GM23338 (cell line): Measurements from ENCODE around the gene OR9I1. TPM values are rescaled to one million over a fixed set of nuclear protein-coding genes. Genes with fewer than 3 reads are reported as not detected.

Experiments used
- ATAC-seq: fragments of 200-7000 bp; cut with Tn5 transposase; 3 replicates; pipeline ENCODE4 v1.9.1; 2020
- DNase-seq: peaks from one replicate; pipeline ENCODE4 v3.0.0-alpha.2; 2015; ENCODE audit warnings: low spot score
- H2AFZ ChIP-seq: fragments of 200-600 bp; sonication (generic); 2 replicates; pipeline ENCODE4 v1.8.0; 2016; ENCODE audit warnings: antibody characterized with exemption, mild to moderate bottlenecking, moderate library complexity
- H3F3A ChIP-seq: fragments of 200-600 bp; sonication (generic); replicated peaks from 2 replicates; pipeline ENCODE4 v1.8.0; 2017; ENCODE audit warnings: antibody characterized with exemption, mixed run types, low read depth
- H3K27ac ChIP-seq: fragments of 200-600 bp; sonication (generic); 2 replicates; pipeline ENCODE4 v1.6.1; 2016; ENCODE audit warnings: low read depth
- H3K27me3 ChIP-seq: fragments of 200-600 bp; sonication (generic); 2 replicates; pipeline ENCODE4 v1.8.0; 2016; ENCODE audit warnings: mild to moderate bottlenecking, mixed run types, moderate library complexity; ENCODE audit not compliant: insufficient read depth
- H3K36me3 ChIP-seq: fragments of 200-600 bp; sonication (generic); 2 replicates; pipeline ENCODE4 v1.8.0; 2016; ENCODE audit warnings: mild to moderate bottlenecking; ENCODE audit not compliant: insufficient read depth
- H3K4me1 ChIP-seq: fragments of 200-600 bp; sonication (generic); 2 replicates; pipeline ENCODE4 v1.8.0; 2016; ENCODE audit warnings: mild to moderate bottlenecking, moderate library complexity; ENCODE audit not compliant: insufficient read depth
- H3K4me2 ChIP-seq: fragments of 200-600 bp; sonication (generic); 2 replicates; pipeline ENCODE4 v1.7.1; 2017; ENCODE audit warnings: mixed run types
- H3K4me3 ChIP-seq: fragments of 200-600 bp; sonication (generic); 2 replicates; pipeline ENCODE4 v1.6.1; 2016; ENCODE audit warnings: mixed run types
- H3K79me2 ChIP-seq: fragments of 200-600 bp; sonication (generic); replicated peaks from 2 replicates; pipeline ENCODE4 v1.8.0; 2017; ENCODE audit warnings: mild to moderate bottlenecking; ENCODE audit not compliant: insufficient read depth
- H3K9me2 ChIP-seq: fragments of 200-600 bp; sonication (generic); 2 replicates; pipeline ENCODE4 v1.8.0; 2017; ENCODE audit not compliant: insufficient read depth
- H4K20me1 ChIP-seq: fragments of 200-600 bp; sonication (generic); replicated peaks from 2 replicates; pipeline ENCODE4 v1.8.0; 2017; ENCODE audit warnings: mild to moderate bottlenecking; ENCODE audit not compliant: insufficient read depth
- H3K27ac Mint-ChIP-seq: 2 replicates; pipeline ENCODE4 v1.8.0; 2020; ENCODE audit warnings: inconsistent platforms, mild to moderate bottlenecking, moderate library complexity, mixed read lengths
- H3K27me3 Mint-ChIP-seq: 3 replicates; pipeline ENCODE4 v1.8.0; 2022; ENCODE audit warnings: low read depth, mild to moderate bottlenecking, moderate library complexity, mixed read lengths, inconsistent platforms; ENCODE audit not compliant: insufficient read depth, poor library complexity
- H3K36me3 Mint-ChIP-seq: 3 replicates; pipeline ENCODE4 v1.8.0; 2021; ENCODE audit warnings: low read depth, mild to moderate bottlenecking, inconsistent platforms, moderate library complexity, mixed read lengths
- H3K4me1 Mint-ChIP-seq: 3 replicates; pipeline ENCODE4 v1.8.0; 2020; ENCODE audit warnings: mild to moderate bottlenecking, inconsistent platforms, mixed read lengths
- H3K4me3 Mint-ChIP-seq: 3 replicates; pipeline ENCODE4 v1.8.0; 2021; ENCODE audit warnings: moderate library complexity, mild to moderate bottlenecking, inconsistent platforms, mixed read lengths
- H3K9me3 Mint-ChIP-seq: 3 replicates; pipeline ENCODE4 v1.8.0; 2020; ENCODE audit warnings: moderate library complexity, mild to moderate bottlenecking, inconsistent platforms, mixed read lengths
- CREB1 ChIP-seq: fragments of 250-450 bp; sonication (Bioruptor Pico); IDR thresholded peaks from 2 replicates; pipeline ENCODE4 v1.5.0; 2020; ENCODE audit warnings: low read depth, mild to moderate bottlenecking, moderate library complexity
- CTCF ChIP-seq, 2 experiments: fragments of 200-600 bp in 1 of 2; sonication (generic) in 1 of 2; conservative IDR thresholded peaks; 2 replicates each; pipeline versions ENCODE4 v1.5.1 to v1.6.1; 2016 to 2017; ENCODE audit warnings: antibody characterized with exemption in 2 of 2, low read depth in 2 of 2, mild to moderate bottlenecking in 2 of 2, moderate library complexity in 1 of 2
- ETS1 ChIP-seq: IDR thresholded peaks from 2 replicates; pipeline ENCODE4 v1.6.1; 2016; ENCODE audit warnings: antibody characterized with exemption
- EZH2 ChIP-seq: fragments of 200-600 bp; sonication (generic); IDR thresholded peaks from one replicate; pipeline ENCODE4 v1.8.0; 2017; ENCODE audit warnings: antibody characterized with exemption, mild to moderate bottlenecking, low read depth; ENCODE audit not compliant: unreplicated experiment
- EZH2phosphoT487 ChIP-seq: fragments of 200-600 bp; sonication (generic); IDR thresholded peaks from one replicate; pipeline ENCODE4 v1.8.1; 2018; ENCODE audit warnings: antibody characterized with exemption; ENCODE audit not compliant: unreplicated experiment
- NANOG ChIP-seq: IDR thresholded peaks from 2 replicates; pipeline ENCODE4 v1.6.1; 2016; ENCODE audit warnings: antibody characterized with exemption, borderline replicate concordance
- POLR2AphosphoS5 ChIP-seq: IDR thresholded peaks from 2 replicates; pipeline ENCODE4 v1.6.1; 2016; ENCODE audit warnings: antibody characterized with exemption, low read depth
- REST ChIP-seq: IDR thresholded peaks from one replicate; pipeline ENCODE4 v1.6.1; 2018; ENCODE audit warnings: antibody characterized with exemption; ENCODE audit not compliant: unreplicated experiment
- ZNF114 ChIP-seq: fragments of 250-450 bp; sonication (Bioruptor Pico); IDR thresholded peaks from 2 replicates; pipeline ENCODE4 v1.5.0; 2020; ENCODE audit warnings: mild to moderate bottlenecking, moderate library complexity
- ZNF331 ChIP-seq: fragments of 250-450 bp; sonication (Bioruptor Pico); IDR thresholded peaks from 2 replicates; pipeline ENCODE4 v1.5.0; 2020; ENCODE audit warnings: low read depth, mild to moderate bottlenecking, moderate library complexity
- polyA plus RNA-seq: library from polyadenylated mRNA; unstranded; fragments of >200 nt; fragmentation: Nextera tagmentation; extraction: Ambion mirVana; gene quantifications from 2 replicates; pipeline ENCODE4 v1.2.1, GENCODE V29; 2016
- total RNA-seq: library from RNA; depleted of rRNA; stranded (reverse); fragments of >200 nt; shearing (Covaris generic); gene quantifications from 2 replicates; pipeline ENCODE4 v1.2.3, GENCODE V29; 2014

OR9I1 gene
- total and polyA plus RNA-seq, 2 experiments from 2014 or later = not detected

- no peaks in the 10 kb centered on the region for H3K27me3 ChIP-seq
- ATAC-seq (no peak), DNase-seq (no peak)
- Mint-ChIP-seq H3K4me1 (no peaks in the 10 kb centered on the region), H3K36me3 (no peaks in the 10 kb centered on the region), H3K27me3 (peaks cover 2% of the 10 kb centered on the region), H3K27ac (no peak overlapping the region), H3K9me3 (no peaks in the 10 kb centered on the region), H3K4me3 (no peak overlapping the region)
- H3K4me2 ChIP-seq = no peak overlapping the region
- H3F3A ChIP-seq = no peaks in the 10 kb centered on the region
- H3K4me1 ChIP-seq = no peaks in the 10 kb centered on the region
- H3K9me2 ChIP-seq = peaks cover 3% of the 10 kb centered on the region; the same call in 1 of the 2 replicates
- H3K27ac ChIP-seq = no peak overlapping the region
- no peak overlapping the region for H2AFZ ChIP-seq
- H3K4me3 ChIP-seq = no peak overlapping the region
- TF ChIP-seq ZNF114 (CRISPR knock-in tag) (no peak), REST (no peak), ZNF331 (CRISPR knock-in tag) (no peak), EZH2phosphoT487 (no peak), POLR2AphosphoS5 (no peak), ETS1 (no peak), CREB1 (CRISPR knock-in tag) (no peak), EZH2 (no peak)
- no peaks in the 10 kb centered on the region for H4K20me1 ChIP-seq
- H3K79me2 ChIP-seq = no peaks in the 10 kb centered on the region
- no peaks in the 10 kb centered on the region for H3K36me3 ChIP-seq
Measured at GRCh38 chr11:58121096-58121495, 4.2 kb downstream of the OR9I1 start.

- Histone ChIP-seq H4K20me1 (no peaks in the 10 kb centered on the region; the same call in 1 of the 2 replicates), H3K27me3 (no peaks in the 10 kb centered on the region), H3K79me2 (no peaks in the 10 kb centered on the region), H3K9me2 (no peaks in the 10 kb centered on the region), H3K36me3 (no peaks in the 10 kb centered on the region), H3K4me2 (no peak overlapping the region), H3K4me1 (no peaks in the 10 kb centered on the region), H3K4me3 (no peak overlapping the region), H3K27ac (no peak overlapping the region), H3F3A (no peaks in the 10 kb centered on the region), H2AFZ (no peak overlapping the region)
- H3K4me1 Mint-ChIP-seq = no peaks in the 10 kb centered on the region
- no peak overlapping the region for H3K27ac Mint-ChIP-seq
- H3K9me3 Mint-ChIP-seq = peaks cover 4% of the 10 kb centered on the region
- H3K27me3 Mint-ChIP-seq = no peaks in the 10 kb centered on the region
- H3K36me3 Mint-ChIP-seq = no peaks in the 10 kb centered on the region
- DNase-seq (no peak), ATAC-seq (no peak)
- no peak overlapping the region for H3K4me3 Mint-ChIP-seq
- TF ChIP-seq ZNF331 (CRISPR knock-in tag) (no peak), ETS1 (no peak), EZH2 (no peak), POLR2AphosphoS5 (no peak), CTCF (conservative IDR thresholded peaks at IDR 0.05; ENCODE audit: low read depth in 2 of 2) (no peak), EZH2phosphoT487 (no peak), ZNF114 (CRISPR knock-in tag) (no peak), CREB1 (CRISPR knock-in tag) (no peak), NANOG (no peak)
Measured at GRCh38 chr11:58097437-58097836, 27.9 kb downstream of the OR9I1 start.
